HG03159 (cell line): Measurements from ENCODE around the gene PLN.

ENCODE experiments used
- ATAC-seq: cut with Tn5 transposase; IDR thresholded peaks from one replicate; pipeline ENCODE4 v1.9.1; 2021; ENCODE audit warnings: mild to moderate bottlenecking, moderate library complexity; ENCODE audit not compliant: unreplicated experiment

Gene PLN

DNA sequence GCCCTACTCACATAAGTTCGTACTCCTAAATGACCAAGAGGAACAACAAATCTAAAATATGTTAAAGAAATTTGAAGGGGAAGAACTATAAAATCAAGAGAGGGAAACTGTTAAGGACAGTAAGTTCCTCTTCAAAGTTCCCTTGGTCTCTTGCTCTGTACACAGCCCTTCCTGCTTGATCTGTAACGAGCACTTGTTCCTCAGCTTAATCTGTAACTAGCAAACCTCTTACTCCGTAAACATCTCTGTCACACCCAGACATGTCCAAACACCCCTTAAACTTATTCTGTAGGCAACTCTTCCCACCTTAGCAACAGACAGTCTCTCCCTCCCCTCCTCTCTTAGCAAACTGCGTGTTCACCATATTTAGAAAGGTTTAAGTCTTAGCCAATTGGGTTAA lies 29.9 kb downstream of the PLN start:
- ATAC-seq = no peak

DNA sequence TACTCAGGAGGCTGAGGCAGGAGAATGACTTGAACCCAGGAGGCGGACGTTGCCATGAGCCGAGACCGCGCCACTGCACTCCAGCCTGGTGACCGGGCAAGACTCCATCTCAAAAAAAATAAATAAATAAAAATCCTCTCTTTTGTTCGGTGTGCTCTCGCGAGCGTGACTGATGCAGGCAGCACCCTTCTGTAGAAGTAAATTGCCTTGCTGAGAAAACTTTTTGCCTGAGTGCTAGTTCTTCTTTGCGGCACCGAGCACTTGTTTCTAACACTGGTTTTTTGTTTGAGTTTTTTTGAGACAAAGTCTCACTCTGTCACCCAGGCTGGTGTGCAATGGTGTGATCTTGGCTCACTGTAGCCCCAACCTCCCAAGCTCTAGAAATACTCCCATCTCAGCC lies 30.5 kb downstream of the PLN start:
- no peak for ATAC-seq

DNA sequence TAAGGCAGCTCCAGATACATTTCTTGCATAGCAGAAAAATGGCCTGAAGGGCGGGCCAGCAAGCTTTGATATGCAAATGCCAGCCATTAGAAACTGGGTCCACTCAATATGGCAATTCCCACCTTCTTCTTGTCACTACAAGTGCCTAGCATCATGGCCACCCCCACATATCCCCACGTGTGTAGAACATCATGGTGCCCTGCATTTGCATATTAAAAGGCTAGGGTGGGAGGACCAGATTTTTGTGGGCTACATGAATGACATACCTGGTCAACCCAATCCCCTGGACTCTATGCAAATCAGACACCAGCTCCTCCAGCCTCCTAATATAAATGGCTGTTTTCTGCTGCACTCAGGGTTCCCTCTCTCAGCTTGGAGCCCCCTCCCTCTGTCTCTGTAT lies 31.7 kb downstream of the PLN start:
- no peak for ATAC-seq

GRCh38 chr6:118580585-118581419 lies 32.7 kb downstream of the PLN start:
- no peak for ATAC-seq

GRCh38 chr6:118581489-118581959 lies 33.4 kb downstream of the PLN start:
- ATAC-seq = no peak

GRCh38 chr6:118584911-118585310 lies 36.8 kb downstream of the PLN start:
- ATAC-seq = no peak

DNA sequence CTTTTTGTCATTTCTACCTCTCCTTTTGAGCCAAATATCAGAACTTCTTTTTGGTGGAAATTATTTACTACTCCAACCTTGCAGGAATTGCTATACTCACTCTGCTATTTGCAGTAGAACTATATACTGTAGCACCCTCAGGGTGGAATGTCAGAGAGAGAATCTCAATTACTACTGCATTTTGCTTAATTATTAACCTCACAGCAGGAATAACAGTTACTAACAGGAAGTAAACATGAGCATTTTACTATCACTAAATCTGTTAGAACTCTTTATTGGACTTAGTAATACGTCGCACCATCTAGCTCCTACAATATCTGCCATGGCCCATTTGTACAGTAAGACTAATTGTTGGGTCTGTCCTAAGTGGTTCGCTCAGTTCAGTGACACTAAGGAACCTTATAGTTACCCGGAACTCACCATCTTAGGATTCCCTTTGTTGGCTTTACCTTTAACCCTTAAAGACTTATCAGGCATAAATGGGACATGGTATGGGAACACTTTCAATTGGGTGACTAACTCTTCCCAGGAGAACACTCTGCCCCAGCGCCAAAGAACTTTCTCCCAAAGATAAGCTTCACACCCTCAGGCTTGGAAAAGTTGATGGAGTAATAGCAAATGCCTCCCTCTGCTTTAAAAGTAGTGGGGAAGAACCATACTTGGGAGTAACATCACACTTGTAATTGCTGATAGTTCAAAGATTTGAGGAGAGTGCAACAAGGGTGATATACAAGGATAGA lies 38.8 kb downstream of the PLN start:
- ATAC-seq = no peak

DNA sequence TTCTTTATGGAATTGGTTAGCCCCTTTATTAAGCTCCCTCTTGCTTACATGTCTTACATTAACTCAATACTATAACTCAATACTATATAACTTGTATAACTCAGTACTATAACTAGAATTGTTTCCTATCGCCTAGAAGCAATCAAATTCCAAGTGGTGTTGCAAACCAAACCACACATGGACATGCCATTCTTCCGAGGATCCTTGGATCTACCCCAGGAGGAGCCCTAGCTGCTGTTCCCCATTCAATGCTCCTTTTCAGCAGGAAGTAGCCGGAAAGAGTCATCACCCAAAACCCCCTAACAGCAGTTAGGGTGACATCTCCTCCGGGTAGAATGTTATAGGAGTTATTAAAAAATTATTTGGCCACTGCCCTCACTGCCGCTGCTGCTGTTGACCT lies 40.5 kb downstream of the PLN start:
- no peak for ATAC-seq

GRCh38 chr6:118589186-118589585 lies 41.1 kb downstream of the PLN start:
- no peak for ATAC-seq

- no peak for ATAC-seq
Observed at GRCh38 chr6:118589649-118590365, 41.7 kb downstream of the PLN start.

DNA sequence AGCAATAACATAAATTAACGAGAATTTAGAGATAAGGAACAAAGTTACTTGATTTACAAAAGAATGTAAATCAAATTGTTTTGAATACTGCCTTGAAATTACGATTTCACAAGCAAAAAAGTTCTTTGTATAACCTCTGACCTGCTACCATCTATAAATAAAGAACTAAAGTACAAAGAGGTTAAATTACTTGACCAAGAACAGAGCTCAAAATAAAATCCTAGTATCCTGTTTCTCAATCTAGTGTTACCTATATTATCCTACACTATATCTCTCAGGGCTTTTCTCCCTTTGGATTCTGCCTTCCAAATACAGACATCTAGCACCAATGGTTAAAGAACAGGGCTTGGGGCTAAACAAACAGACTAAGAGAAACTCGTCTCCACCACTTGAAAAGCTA lies 43.8 kb downstream of the PLN start:
- no peak for ATAC-seq

DNA sequence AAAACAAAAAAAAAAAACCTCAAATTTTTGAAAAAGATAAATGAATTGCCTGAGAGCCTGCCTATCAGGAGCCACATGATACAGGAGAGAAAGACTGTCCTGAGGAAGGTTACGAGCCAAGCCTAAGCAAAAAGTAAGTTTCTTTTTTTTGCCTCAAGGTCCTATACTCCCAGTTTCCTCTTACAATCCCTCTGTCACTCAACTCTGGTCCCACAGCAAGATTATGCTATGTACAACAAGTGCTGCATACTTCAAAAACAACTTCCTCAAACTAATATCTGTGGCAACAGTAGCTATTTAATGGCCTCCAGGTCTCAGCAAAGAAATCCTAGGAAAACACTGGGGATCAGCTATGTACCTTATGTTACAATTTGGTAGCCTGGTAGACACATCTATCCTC lies 46.8 kb downstream of the PLN start:
- ATAC-seq = no peak

GRCh38 chr6:118596774-118597320 lies 48.8 kb downstream of the PLN start:
- ATAC-seq = no peak

- no peak for ATAC-seq
Observed at GRCh38 chr6:118597636-118598035, 49.5 kb downstream of the PLN start.

DNA sequence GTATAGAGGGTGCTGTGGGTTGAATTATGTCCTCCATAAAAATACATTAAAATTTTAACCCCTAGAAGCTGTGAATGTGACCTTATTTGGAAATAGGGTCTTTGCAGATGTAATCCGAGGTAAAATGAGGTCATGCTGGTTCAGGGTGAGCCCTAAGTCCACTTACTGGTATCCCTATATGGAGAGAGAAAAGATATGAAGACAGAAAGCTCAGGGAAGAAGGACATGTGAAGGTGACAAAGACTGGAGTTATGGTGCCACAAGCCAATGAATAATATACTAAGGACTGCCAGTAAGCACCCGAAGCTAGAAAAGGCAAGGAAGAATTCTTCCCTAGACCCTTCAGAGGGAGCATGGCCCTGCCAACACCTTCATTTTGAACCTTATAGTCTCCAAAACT lies 50.2 kb downstream of the PLN start:
- ATAC-seq = no peak

DNA sequence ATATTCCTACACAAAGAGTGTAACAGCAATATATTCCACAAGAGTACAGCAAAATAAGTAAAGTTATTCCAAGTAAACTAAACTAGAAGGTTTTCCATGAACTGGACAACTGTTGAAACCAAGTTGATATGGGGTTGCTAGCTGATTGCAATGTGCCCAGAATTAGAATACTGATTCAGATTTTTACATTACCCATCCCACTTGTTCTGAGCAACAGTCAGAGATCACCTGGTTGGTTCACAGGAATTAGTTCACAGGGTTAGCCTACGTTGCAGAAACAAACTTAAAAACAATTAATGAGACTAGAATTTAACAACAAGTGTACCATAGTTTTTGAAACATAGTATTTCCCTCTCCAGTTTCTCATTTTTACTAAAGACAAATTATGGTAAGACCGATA lies 54.2 kb downstream of the PLN start:
- ATAC-seq = no peak

GRCh38 chr6:118603372-118603771 lies 55.3 kb downstream of the PLN start:
- ATAC-seq = no peak

DNA sequence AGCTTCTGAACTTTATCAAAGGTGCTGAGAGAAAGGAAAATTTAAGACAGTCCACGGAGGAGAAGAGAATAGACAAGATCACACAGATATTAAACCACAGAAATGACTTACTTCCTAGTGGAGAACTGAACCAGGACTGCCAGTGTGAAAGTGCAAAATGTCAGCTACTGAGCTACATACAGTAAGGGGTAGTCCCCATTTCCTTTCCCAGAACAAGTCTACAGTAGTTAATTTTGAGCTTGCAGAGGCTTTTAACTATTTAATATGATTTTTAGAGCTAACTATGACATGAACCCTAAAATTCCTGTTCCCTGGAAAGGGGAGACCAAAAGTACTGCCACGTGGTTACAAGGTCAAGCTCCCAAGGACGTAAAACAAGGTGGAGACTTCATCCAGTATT lies 58.2 kb downstream of the PLN start:
- ATAC-seq = no peak

GRCh38 chr6:118606858-118607257 lies 58.8 kb downstream of the PLN start:
- ATAC-seq = no peak
